Activated T-cell treated with anti-CD3 and anti-CD28 coated beads, Interleukin-2, amount 50 U/mL, for 4 hours (primary cell): ENCODE results near the gene BCL2L14. TPM values are rescaled to one million over a fixed set of nuclear protein-coding genes. Genes with fewer than 3 reads are reported as not detected.
"Not testable (repeated sequence)": the region's sequence is repeated elsewhere in the genome, so short reads cannot be mapped to it uniquely, and the experiment has no call there.

Experiments used
- ATAC-seq, 2 donors: fragments of 200-7000 bp; cut with Tn5 transposase; one replicate each; pipeline ENCODE4 v1.10.0; 2021
- DNase-seq: peaks from one replicate; pipeline ENCODE4 v3.0.0-alpha.2; 2020
- H3K27me3 Mint-ChIP-seq: one replicate; pipeline ENCODE4 v1.8.0; 2021; ENCODE audit warnings: low read depth, mixed read lengths
- H3K36me3 Mint-ChIP-seq: one replicate; pipeline ENCODE4 v1.8.0; 2022; ENCODE audit warnings: mixed read lengths; ENCODE audit not compliant: insufficient read depth
- H3K4me1 Mint-ChIP-seq: one replicate; pipeline ENCODE4 v1.8.0; 2021; ENCODE audit warnings: low read depth, mixed read lengths
- H3K4me3 Mint-ChIP-seq: one replicate; pipeline ENCODE4 v1.8.0; 2021; ENCODE audit warnings: mild to moderate bottlenecking, moderate library complexity, mixed read lengths
- H3K9me3 Mint-ChIP-seq: one replicate; pipeline ENCODE4 v1.8.0; 2021; ENCODE audit warnings: mixed read lengths
- total RNA-seq, 3 donors: library from RNA; stranded (reverse); gene quantifications; one replicate each; pipeline ENCODE4 v1.2.1, GENCODE V29; 2021

The BCL2L14 gene
- total RNA-seq, 3 donors from 2014 or later, result 1.1 to 2.5 (median 1.9) TPM

DNA sequence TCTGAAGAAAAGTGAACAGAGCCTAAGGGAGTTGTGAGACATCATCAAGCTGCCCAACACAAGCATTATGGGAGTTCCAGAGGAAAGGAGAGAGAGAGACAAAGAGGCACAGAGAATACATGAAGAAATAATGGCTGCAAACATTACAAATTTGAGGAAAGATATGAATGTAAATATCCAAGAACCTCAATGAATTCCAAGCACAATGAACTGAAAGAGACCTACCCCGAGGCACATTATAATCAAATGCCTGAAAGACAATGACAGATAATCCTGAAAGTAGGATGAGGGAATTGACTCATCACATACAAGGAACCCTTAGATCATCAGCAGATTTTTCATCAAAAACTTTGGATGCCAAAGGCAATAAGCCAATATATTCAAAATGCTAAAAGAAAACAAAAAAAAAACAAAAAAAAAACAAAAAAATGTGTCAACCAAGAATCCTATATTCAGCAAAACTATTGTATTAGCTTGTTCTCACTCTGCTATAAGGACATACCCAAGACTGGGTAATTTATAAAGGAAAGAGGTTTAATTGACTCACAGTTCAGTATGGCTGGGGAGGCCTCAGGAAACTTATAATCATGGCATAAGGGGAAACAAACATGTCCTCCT, 37.8 kb downstream of the BCL2L14 start:
- ATAC-seq (no peak), DNase-seq (no peak)
- H3K9me3 Mint-ChIP-seq, result peaks cover 24% of the 10 kb centered on the region
- no peak overlapping the region for H3K4me3 Mint-ChIP-seq
- no peaks in the 10 kb centered on the region for H3K4me1 Mint-ChIP-seq
- no peaks in the 10 kb centered on the region for H3K27me3 Mint-ChIP-seq
- H3K36me3 Mint-ChIP-seq, result peaks cover 1% of the 10 kb centered on the region

- not testable (repeated sequence) for H3K4me3 Mint-ChIP-seq, DNase-seq, H3K36me3 Mint-ChIP-seq, H3K4me1 Mint-ChIP-seq, H3K27me3 Mint-ChIP-seq, ATAC-seq
- H3K9me3 Mint-ChIP-seq, result peaks cover 19% of the 10 kb centered on the region
Measured at GRCh38 chr12:12110923-12111555, 40.3 kb downstream of the BCL2L14 start.

GRCh38 chr12:12115514-12115913, 44.8 kb downstream of the BCL2L14 start:
- Mint-ChIP-seq H3K27me3 (peaks cover 3% of the 10 kb centered on the region), H3K36me3 (no peaks in the 10 kb centered on the region), H3K9me3 (no peaks in the 10 kb centered on the region), H3K4me3 (no peak overlapping the region), H3K4me1 (no peaks in the 10 kb centered on the region)
- no peak for ATAC-seq
- DNase-seq, result no peak

- Mint-ChIP-seq H3K4me3 (no peak overlapping the region), H3K27me3 (peaks cover 3% of the 10 kb centered on the region), H3K36me3 (peaks cover 2% of the 10 kb centered on the region), H3K4me1 (no peaks in the 10 kb centered on the region), H3K9me3 (no peaks in the 10 kb centered on the region)
- DNase-seq, result no peak
- no peak for ATAC-seq
Measured at GRCh38 chr12:12116677-12117076, 45.9 kb downstream of the BCL2L14 start.

DNA sequence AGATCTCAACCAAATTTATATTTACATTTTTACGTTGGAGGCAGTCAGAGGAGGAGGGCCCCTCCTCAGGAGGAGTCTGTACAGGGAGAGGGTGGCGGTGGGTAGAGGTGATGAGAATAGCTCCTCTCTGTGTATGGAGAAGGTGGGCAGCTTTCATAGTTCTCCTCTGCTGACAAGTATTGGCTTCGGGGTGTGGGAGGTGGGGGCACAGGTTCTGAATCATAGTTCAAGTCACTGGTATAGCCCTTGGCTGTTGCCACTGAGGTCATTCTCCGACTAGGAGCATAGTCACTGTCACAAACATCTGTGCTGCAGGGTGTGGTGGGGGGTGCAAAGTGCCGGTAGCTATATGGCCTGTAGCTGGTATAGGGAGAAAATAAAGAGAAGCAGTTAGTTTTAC, 50.3 kb downstream of the BCL2L14 start:
- Mint-ChIP-seq H3K4me3 (no peak overlapping the region), H3K9me3 (no peaks in the 10 kb centered on the region), H3K36me3 (peaks cover 12% of the 10 kb centered on the region), H3K4me1 (no peaks in the 10 kb centered on the region), H3K27me3 (no peaks in the 10 kb centered on the region)
- ATAC-seq (no peak), DNase-seq (no peak)

- H3K27me3 Mint-ChIP-seq, result no peaks in the 10 kb centered on the region
- DNase-seq (no peak), ATAC-seq (no peak)
- no peak overlapping the region for H3K4me3 Mint-ChIP-seq
- H3K36me3 Mint-ChIP-seq, result peaks cover 14% of the 10 kb centered on the region
- no peaks in the 10 kb centered on the region for H3K4me1 Mint-ChIP-seq
- no peaks in the 10 kb centered on the region for H3K9me3 Mint-ChIP-seq
Measured at GRCh38 chr12:12123036-12123604, 52.4 kb downstream of the BCL2L14 start.

DNA sequence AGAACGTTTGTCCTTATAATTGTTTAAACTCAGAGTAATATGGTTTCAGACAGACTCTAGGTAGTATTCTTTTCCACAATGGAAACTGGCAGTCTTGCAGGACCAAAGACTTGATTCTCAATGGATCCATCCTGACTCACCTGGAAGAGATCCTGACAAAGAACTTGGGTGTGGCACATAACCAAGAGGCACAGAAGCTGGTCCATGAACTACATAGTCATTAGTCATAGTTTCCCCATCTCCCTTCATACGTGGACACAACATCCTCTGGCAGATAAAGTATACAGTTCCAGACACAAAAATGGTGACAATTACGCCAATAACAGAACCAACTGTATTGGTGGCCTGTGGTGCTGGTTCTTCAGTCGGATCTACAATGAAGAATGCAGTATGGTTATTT, 55.8 kb downstream of the BCL2L14 start:
- no peak overlapping the region for H3K4me3 Mint-ChIP-seq
- peaks cover 17% of the 10 kb centered on the region for H3K36me3 Mint-ChIP-seq
- H3K27me3 Mint-ChIP-seq, result peaks cover 2% of the 10 kb centered on the region
- DNase-seq, result no peak
- no peak for ATAC-seq
- no peaks in the 10 kb centered on the region for H3K9me3 Mint-ChIP-seq
- H3K4me1 Mint-ChIP-seq, result no peaks in the 10 kb centered on the region

GRCh38 chr12:12127304-12127703, 56.6 kb downstream of the BCL2L14 start:
- Mint-ChIP-seq H3K4me1 (no peaks in the 10 kb centered on the region), H3K9me3 (no peaks in the 10 kb centered on the region), H3K27me3 (peaks cover 2% of the 10 kb centered on the region), H3K36me3 (peaks cover 17% of the 10 kb centered on the region), H3K4me3 (no peak overlapping the region)
- ATAC-seq, result no peak
- DNase-seq, result no peak

GRCh38 chr12:12128670-12129069, 57.9 kb downstream of the BCL2L14 start:
- ATAC-seq, result no peak
- DNase-seq, result no peak

DNA sequence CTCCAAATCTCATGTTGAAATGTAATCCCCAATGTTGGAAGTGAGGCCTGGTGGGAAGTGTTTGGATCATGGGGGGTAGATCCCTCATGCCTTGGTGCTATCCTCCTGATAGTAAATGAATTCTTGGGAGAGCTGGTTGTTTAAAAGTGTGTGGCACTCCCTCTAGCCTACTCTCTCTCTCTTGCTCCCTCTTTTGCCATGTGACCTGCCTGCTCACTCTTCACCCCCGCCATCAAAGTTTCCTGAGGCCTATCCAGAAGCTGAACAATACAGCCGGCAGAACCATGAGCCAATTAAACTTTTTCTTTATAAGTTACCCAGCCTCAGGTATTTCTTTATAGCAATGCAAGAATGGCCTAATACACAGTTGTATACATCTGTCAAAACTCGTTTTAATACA, 62.5 kb downstream of the BCL2L14 start:
- Mint-ChIP-seq H3K4me1 (no peaks in the 10 kb centered on the region), H3K9me3 (no peaks in the 10 kb centered on the region), H3K36me3 (peaks cover 7% of the 10 kb centered on the region), H3K4me3 (no peak overlapping the region), H3K27me3 (peaks cover 5% of the 10 kb centered on the region)
- DNase-seq (no peak), ATAC-seq (no peak)

More at GRCh38 chr12:12128670-12129069, 57.9 kb downstream of the BCL2L14 start:
- H3K4me3 Mint-ChIP-seq, result no peak overlapping the region
- H3K36me3 Mint-ChIP-seq, result peaks cover 13% of the 10 kb centered on the region
- H3K27me3 Mint-ChIP-seq, result peaks cover 2% of the 10 kb centered on the region
- H3K9me3 Mint-ChIP-seq, result no peaks in the 10 kb centered on the region
- no peaks in the 10 kb centered on the region for H3K4me1 Mint-ChIP-seq

- H3K27me3 Mint-ChIP-seq, result peaks cover 5% of the 10 kb centered on the region
- no peaks in the 10 kb centered on the region for H3K9me3 Mint-ChIP-seq
- ATAC-seq (no peak), DNase-seq (no peak)
- peaks cover 7% of the 10 kb centered on the region for H3K36me3 Mint-ChIP-seq
- no peak overlapping the region for H3K4me3 Mint-ChIP-seq
- H3K4me1 Mint-ChIP-seq, result no peaks in the 10 kb centered on the region
Measured at GRCh38 chr12:12133785-12134184, 63.0 kb downstream of the BCL2L14 start.

DNA sequence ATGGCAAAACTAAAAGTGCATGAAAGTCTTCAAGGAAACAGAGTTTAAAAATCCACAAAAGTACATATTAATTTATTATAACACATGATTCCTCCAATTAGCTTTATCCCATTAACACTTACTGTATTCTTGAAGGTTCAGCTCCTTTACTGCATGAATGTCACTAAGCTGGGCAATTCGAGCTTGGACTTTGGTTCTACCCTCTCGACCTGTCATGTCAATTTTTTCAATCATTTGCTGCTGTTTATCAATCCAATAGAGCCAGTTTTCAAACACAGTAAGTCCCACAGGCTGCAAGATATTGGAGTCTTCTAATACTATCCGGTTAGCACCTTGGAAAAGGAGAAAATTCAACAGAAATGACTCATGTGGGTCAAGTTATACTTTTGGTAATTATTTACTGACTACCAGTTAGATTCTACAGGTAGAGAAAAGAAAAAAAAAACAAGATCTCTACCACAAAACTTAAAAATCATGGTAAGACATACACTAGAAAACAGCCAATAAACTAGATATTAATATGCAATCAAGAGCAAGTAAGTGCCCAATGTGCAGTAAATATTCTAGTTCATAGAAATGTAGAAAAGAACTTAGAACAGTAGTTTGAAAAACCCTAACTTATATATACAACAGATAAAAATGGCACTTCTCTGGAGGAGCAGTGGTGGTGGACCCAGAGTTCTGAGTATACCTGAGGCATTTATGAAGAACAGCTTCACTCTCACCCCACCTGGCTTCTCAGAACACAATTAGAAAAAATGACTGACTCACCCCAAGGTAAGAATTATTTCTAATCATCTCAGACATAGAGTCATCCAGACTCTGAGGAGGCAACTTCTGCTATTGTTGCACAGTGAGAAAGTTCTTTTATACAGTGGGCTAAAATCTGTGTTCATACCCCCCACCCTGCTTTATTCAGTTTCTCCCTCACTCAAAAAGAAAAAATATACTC, 67.7 kb downstream of the BCL2L14 start:
- no peak overlapping the region for H3K4me3 Mint-ChIP-seq
- H3K9me3 Mint-ChIP-seq, result no peaks in the 10 kb centered on the region
- ATAC-seq (no peak), DNase-seq (no peak)
- H3K4me1 Mint-ChIP-seq, result no peaks in the 10 kb centered on the region
- H3K27me3 Mint-ChIP-seq, result peaks cover 6% of the 10 kb centered on the region
- H3K36me3 Mint-ChIP-seq, result peaks cover 4% of the 10 kb centered on the region

- H3K9me3 Mint-ChIP-seq, result no peaks in the 10 kb centered on the region
- DNase-seq, result no peak
- H3K4me3 Mint-ChIP-seq, result no peak overlapping the region
- H3K27me3 Mint-ChIP-seq, result peaks cover 2% of the 10 kb centered on the region
- peaks cover 4% of the 10 kb centered on the region for H3K36me3 Mint-ChIP-seq
- H3K4me1 Mint-ChIP-seq, result no peaks in the 10 kb centered on the region
- no peak for ATAC-seq
Measured at GRCh38 chr12:12141000-12141399, 70.3 kb downstream of the BCL2L14 start.

- not testable (repeated sequence) for H3K4me3 Mint-ChIP-seq, DNase-seq, ATAC-seq, H3K27me3 Mint-ChIP-seq, H3K9me3 Mint-ChIP-seq, H3K36me3 Mint-ChIP-seq, H3K4me1 Mint-ChIP-seq
Measured at GRCh38 chr12:12144531-12144930, 73.8 kb downstream of the BCL2L14 start.
